Stimulated activated CD8-positive, alpha-beta memory T cell treated with anti-CD3 and anti-CD28 coated beads, Interleukin-15, amount 100 ng/mL, for 48 hours (primary cell): ENCODE results near the gene KANK3.
"Not testable (repeated sequence)": the region's sequence is repeated elsewhere in the genome, so short reads cannot be mapped to it uniquely, and the experiment has no call there.

Experiments used
- DNase-seq, 2 donors: peaks; one replicate each; pipeline ENCODE4 v3.0.0-alpha.2; 2020; ENCODE audit warnings: low read depth in 2 of 2

Gene KANK3

GRCh38 chr19:8342684-8343482 is at the start of gene KANK3:
KANK3 (minus strand) TSS chr19:8343262; CDS start chr19:8337828, 5,434 bp downstream.
- DNase-seq = peak; percentile 89 to 92

- DNase-seq = no peak
Measured at GRCh38 chr19:8392017-8392591, 49.0 kb upstream of the KANK3 start.

GRCh38 chr19:8391198-8392016 is 48.3 kb upstream of the KANK3 start:
- no peak for DNase-seq

- peak; percentile 83 to 89 for DNase-seq
Measured at GRCh38 chr19:8390617-8390981, 47.5 kb upstream of the KANK3 start.

- DNase-seq = peak; percentile 98 to 99
Measured at GRCh38 chr19:8389891-8390616, 47.0 kb upstream of the KANK3 start, which contains the start of gene RAB11B. RAB11B (plus strand) TSS chr19:8390360; CDS start chr19:8390417, 57 bp downstream.

GRCh38 chr19:8388612-8388958 is 45.5 kb upstream of the KANK3 start:
- no peak for DNase-seq

GRCh38 chr19:8387688-8388611 is 44.9 kb upstream of the KANK3 start:
- no peak for DNase-seq

GRCh38 chr19:8386990-8387389 is 43.9 kb upstream of the KANK3 start:
- no peak for DNase-seq

GRCh38 chr19:8386419-8386818 is 43.4 kb upstream of the KANK3 start:
- not testable (repeated sequence) for DNase-seq

- not testable (repeated sequence) for DNase-seq
Measured at GRCh38 chr19:8385566-8385965, 42.5 kb upstream of the KANK3 start.

GRCh38 chr19:8385103-8385502 is 42.0 kb upstream of the KANK3 start:
- DNase-seq = not testable (repeated sequence)

- DNase-seq = not testable (repeated sequence)
Measured at GRCh38 chr19:8384569-8384968, 41.5 kb upstream of the KANK3 start.

- DNase-seq = not testable (repeated sequence)
Measured at GRCh38 chr19:8379156-8379891, 36.3 kb upstream of the KANK3 start.

GRCh38 chr19:8377598-8377997 is 34.5 kb upstream of the KANK3 start:
- DNase-seq = no peak

GRCh38 chr19:8376373-8376974 is 33.4 kb upstream of the KANK3 start:
- DNase-seq = not testable (repeated sequence)

- not testable (repeated sequence) for DNase-seq
Measured at GRCh38 chr19:8375766-8376165, 32.7 kb upstream of the KANK3 start.

- no peak for DNase-seq
Measured at GRCh38 chr19:8373867-8374813, 31.1 kb upstream of the KANK3 start.
